ENCODE data around the gene RAI1.

The RAI1 gene

GRCh38 chr17:17661134-17661533, 20.1 kb upstream of the RAI1 start:
- Histone ChIP-seq H3K27ac (ENCODE audit: low read depth, low read length) (no peak overlapping the region), H3K4ac (ENCODE audit: low read depth, low read length) (no peak overlapping the region), H3K36me3 (ENCODE audit: control insufficient read depth, insufficient read depth, low read length) (no peaks in the 10 kb centered on the region), H4K5ac (ENCODE audit: low read length) (no peak overlapping the region), H2BK120ac (ENCODE audit: low read depth, low read length) (no peak overlapping the region), H3K18ac (ENCODE audit: low read length) (no peak overlapping the region), H3K4me1 (ENCODE audit: control insufficient read depth, low read depth, low read length) (peaks cover 4% of the 10 kb centered on the region), H3K4me3 (ENCODE audit: low read length) (no peak overlapping the region), H3K56ac (ENCODE audit: low read length) (no peak overlapping the region), H3K9ac (ENCODE audit: low read length) (no peak overlapping the region), H3K79me2 (ENCODE audit: control insufficient read depth, insufficient read depth, low read length) (no peaks in the 10 kb centered on the region), H3K79me1 (ENCODE audit: low read length) (no peaks in the 10 kb centered on the region), H3K27me3 (ENCODE audit: insufficient read depth, low read length, poor library complexity) (no peaks in the 10 kb centered on the region), H2BK5ac (ENCODE audit: low read length) (no peak overlapping the region), H2AK5ac (ENCODE audit: low read length) (no peak overlapping the region), H3K4me2 (ENCODE audit: low read length) (no peak overlapping the region), H4K8ac (ENCODE audit: low read depth, low read length) (no peak overlapping the region), H3K23ac (ENCODE audit: low read length) (peak overlapping the region; percentile 24), H2BK15ac (replicated peaks; ENCODE audit: low read depth) (no peak overlapping the region)
- DNase-seq: no peak
- WGBS (ENCODE audit: extremely low coverage, insufficient coverage, low lambda C conversion rate): no CpG with 5 or more reads among the region's 8 CpGs

- no peaks in the 10 kb centered on the region for H3K36me3 ChIP-seq (ENCODE audit: control insufficient read depth, insufficient read depth, low read length)
- H3K27ac ChIP-seq (ENCODE audit: low read depth, low read length): no peak overlapping the region
- no peak overlapping the region for H3K56ac ChIP-seq (ENCODE audit: low read length)
- no peak overlapping the region for H3K18ac ChIP-seq (ENCODE audit: low read length)
- no peak overlapping the region for H3K9ac ChIP-seq (ENCODE audit: low read length)
- H3K23ac ChIP-seq (ENCODE audit: low read length): no peak overlapping the region
- H2BK15ac ChIP-seq (replicated peaks; ENCODE audit: low read depth): no peak overlapping the region
- H3K4ac ChIP-seq (ENCODE audit: low read depth, low read length): no peak overlapping the region
- no peak overlapping the region for H3K4me3 ChIP-seq (ENCODE audit: low read length)
- H3K4me2 ChIP-seq (ENCODE audit: low read length): no peak overlapping the region
- no peak overlapping the region for H2BK120ac ChIP-seq (ENCODE audit: low read depth, low read length)
- no peak overlapping the region for H2BK5ac ChIP-seq (ENCODE audit: low read length)
- DNase-seq: peak; percentile 56
- H3K79me1 ChIP-seq (ENCODE audit: low read length): no peaks in the 10 kb centered on the region
- no peak overlapping the region for H2AK5ac ChIP-seq (ENCODE audit: low read length)
- no peaks in the 10 kb centered on the region for H3K79me2 ChIP-seq (ENCODE audit: control insufficient read depth, insufficient read depth, low read length)
- no peak overlapping the region for H4K8ac ChIP-seq (ENCODE audit: low read depth, low read length)
- no CpG with 5 or more reads among the region's 10 CpGs for WGBS (ENCODE audit: extremely low coverage, insufficient coverage, low lambda C conversion rate)
- H3K4me1 ChIP-seq (ENCODE audit: control insufficient read depth, low read depth, low read length): peaks cover 4% of the 10 kb centered on the region
- no peaks in the 10 kb centered on the region for H3K27me3 ChIP-seq (ENCODE audit: insufficient read depth, low read length, poor library complexity)
- no peak overlapping the region for H4K5ac ChIP-seq (ENCODE audit: low read length)
Measured at GRCh38 chr17:17661834-17662385, 19.3 kb upstream of the RAI1 start.

- peak; percentile 98 for DNase-seq
Measured at GRCh38 chr17:17663160-17664063, 17.8 kb upstream of the RAI1 start.

GRCh38 chr17:17664064-17664452, 17.2 kb upstream of the RAI1 start:
- Histone ChIP-seq H3K79me2 (ENCODE audit: control insufficient read depth, insufficient read depth, low read length) (no peaks in the 10 kb centered on the region), H3K36me3 (ENCODE audit: control insufficient read depth, insufficient read depth, low read length) (no peaks in the 10 kb centered on the region), H3K4ac (ENCODE audit: low read depth, low read length) (no peak overlapping the region), H3K23ac (ENCODE audit: low read length) (no peak overlapping the region), H3K4me3 (ENCODE audit: low read length) (no peak overlapping the region), H3K4me1 (ENCODE audit: control insufficient read depth, low read depth, low read length) (peaks cover 4% of the 10 kb centered on the region), H2AK5ac (ENCODE audit: low read length) (no peak overlapping the region), H3K56ac (ENCODE audit: low read length) (no peak overlapping the region), H3K4me2 (ENCODE audit: low read length) (no peak overlapping the region), H2BK5ac (ENCODE audit: low read length) (no peak overlapping the region), H4K8ac (ENCODE audit: low read depth, low read length) (no peak overlapping the region), H3K27ac (ENCODE audit: low read depth, low read length) (no peak overlapping the region), H2BK15ac (replicated peaks; ENCODE audit: low read depth) (no peak overlapping the region), H2BK120ac (ENCODE audit: low read depth, low read length) (no peak overlapping the region), H3K18ac (ENCODE audit: low read length) (no peak overlapping the region), H3K79me1 (ENCODE audit: low read length) (no peaks in the 10 kb centered on the region), H3K9ac (ENCODE audit: low read length) (no peak overlapping the region), H3K27me3 (ENCODE audit: insufficient read depth, low read length, poor library complexity) (no peaks in the 10 kb centered on the region), H4K5ac (ENCODE audit: low read length) (no peak overlapping the region)
- DNase-seq: no peak
- WGBS (ENCODE audit: extremely low coverage, insufficient coverage, low lambda C conversion rate): no CpG with 5 or more reads among the region's 4 CpGs

More at GRCh38 chr17:17663160-17664063, 17.8 kb upstream of the RAI1 start:
- whole genome bisulfite sequencing (ENCODE audit: extremely low coverage, insufficient coverage, low lambda C conversion rate): no CpG with 5 or more reads among the region's 19 CpGs
- H2AK5ac ChIP-seq (ENCODE audit: low read length): no peak overlapping the region
- H3K4me3 ChIP-seq (ENCODE audit: low read length): no peak overlapping the region
- H3K23ac ChIP-seq (ENCODE audit: low read length): no peak overlapping the region
- H2BK5ac ChIP-seq (ENCODE audit: low read length): no peak overlapping the region
- no peak overlapping the region for H3K18ac ChIP-seq (ENCODE audit: low read length)
- no peaks in the 10 kb centered on the region for H3K79me2 ChIP-seq (ENCODE audit: control insufficient read depth, insufficient read depth, low read length)
- H3K4me1 ChIP-seq (ENCODE audit: control insufficient read depth, low read depth, low read length): peaks cover 4% of the 10 kb centered on the region
- H3K9ac ChIP-seq (ENCODE audit: low read length): no peak overlapping the region
- H2BK120ac ChIP-seq (ENCODE audit: low read depth, low read length): no peak overlapping the region
- H4K8ac ChIP-seq (ENCODE audit: low read depth, low read length): no peak overlapping the region
- no peaks in the 10 kb centered on the region for H3K79me1 ChIP-seq (ENCODE audit: low read length)
- no peaks in the 10 kb centered on the region for H3K36me3 ChIP-seq (ENCODE audit: control insufficient read depth, insufficient read depth, low read length)
- no peak overlapping the region for H2BK15ac ChIP-seq (replicated peaks; ENCODE audit: low read depth)
- H3K4me2 ChIP-seq (ENCODE audit: low read length): no peak overlapping the region
- no peaks in the 10 kb centered on the region for H3K27me3 ChIP-seq (ENCODE audit: insufficient read depth, low read length, poor library complexity)
- no peak overlapping the region for H3K4ac ChIP-seq (ENCODE audit: low read depth, low read length)
- no peak overlapping the region for H3K27ac ChIP-seq (ENCODE audit: low read depth, low read length)
- H4K5ac ChIP-seq (ENCODE audit: low read length): no peak overlapping the region
- H3K56ac ChIP-seq (ENCODE audit: low read length): peak overlapping the region; percentile 40

DNA sequence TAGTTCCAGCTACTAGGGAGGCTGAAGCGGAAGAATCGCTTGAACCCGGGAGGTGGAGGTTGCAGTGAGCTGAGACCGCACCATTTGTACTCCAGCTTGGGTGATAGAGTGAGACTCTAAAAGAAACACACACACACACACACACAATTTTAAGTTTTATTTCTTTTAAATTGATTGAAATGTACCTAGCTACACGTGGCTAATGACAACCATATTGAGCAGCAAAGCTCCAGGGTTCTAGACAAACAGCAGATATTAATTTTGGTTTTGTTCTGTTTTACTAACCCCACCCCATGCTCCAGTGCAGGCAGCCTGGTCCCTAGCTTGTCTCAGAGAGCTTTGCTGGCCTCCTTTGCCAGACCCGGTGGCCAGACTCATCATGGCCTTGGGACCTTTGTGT, 16.0 kb upstream of the RAI1 start:
- H4K8ac ChIP-seq (ENCODE audit: low read depth, low read length): no peak overlapping the region
- H3K36me3 ChIP-seq (ENCODE audit: control insufficient read depth, insufficient read depth, low read length): no peaks in the 10 kb centered on the region
- no peak overlapping the region for H2BK15ac ChIP-seq (replicated peaks; ENCODE audit: low read depth)
- no peak for DNase-seq
- no peak overlapping the region for H3K4ac ChIP-seq (ENCODE audit: low read depth, low read length)
- WGBS (ENCODE audit: extremely low coverage, insufficient coverage, low lambda C conversion rate): no CpG with 5 or more reads among the region's 6 CpGs
- H3K79me2 ChIP-seq (ENCODE audit: control insufficient read depth, insufficient read depth, low read length): no peaks in the 10 kb centered on the region
- no peak overlapping the region for H2AK5ac ChIP-seq (ENCODE audit: low read length)
- H3K79me1 ChIP-seq (ENCODE audit: low read length): no peaks in the 10 kb centered on the region
- no peaks in the 10 kb centered on the region for H3K27me3 ChIP-seq (ENCODE audit: insufficient read depth, low read length, poor library complexity)
- H3K27ac ChIP-seq (ENCODE audit: low read depth, low read length): no peak overlapping the region
- no peak overlapping the region for H3K18ac ChIP-seq (ENCODE audit: low read length)
- no peak overlapping the region for H2BK120ac ChIP-seq (ENCODE audit: low read depth, low read length)
- H2BK5ac ChIP-seq (ENCODE audit: low read length): no peak overlapping the region
- no peak overlapping the region for H3K23ac ChIP-seq (ENCODE audit: low read length)
- H3K4me2 ChIP-seq (ENCODE audit: low read length): no peak overlapping the region
- H3K9ac ChIP-seq (ENCODE audit: low read length): no peak overlapping the region
- no peak overlapping the region for H3K4me3 ChIP-seq (ENCODE audit: low read length)
- H3K4me1 ChIP-seq (ENCODE audit: control insufficient read depth, low read depth, low read length): peaks cover 4% of the 10 kb centered on the region
- no peak overlapping the region for H4K5ac ChIP-seq (ENCODE audit: low read length)
- H3K56ac ChIP-seq (ENCODE audit: low read length): no peak overlapping the region

Measured in mesendoderm (in vitro differentiated cells).